HAP-1 (cell line): Measurements from ENCODE around the gene ALDH4A1.

ENCODE experiments used
- DNase-seq, 2 experiments: peaks; one replicate each; pipeline ENCODE4 v3.0.0-alpha.2; 2016 to 2020; ENCODE audit warnings: low spot score in 2 of 2
- H3K27me3 ChIP-seq: fragments of 250-450 bp; sonication (Bioruptor Pico); 2 replicates; pipeline ENCODE4 v1.5.1; 2020; ENCODE audit warnings: low read depth, mild to moderate bottlenecking, moderate library complexity
- H3K36me3 ChIP-seq: fragments of 250-450 bp; sonication (Bioruptor Pico); replicated peaks from 2 replicates; pipeline ENCODE4 v1.5.1; 2020; ENCODE audit warnings: mild to moderate bottlenecking
- H3K4me1 ChIP-seq: fragments of 250-450 bp; sonication (Bioruptor Pico); 2 replicates; pipeline ENCODE4 v1.5.1; 2020; ENCODE audit warnings: mild to moderate bottlenecking
- H3K4me3 ChIP-seq: fragments of 250-450 bp; sonication (Bioruptor Pico); 2 replicates; pipeline ENCODE4 v1.5.1; 2020; ENCODE audit warnings: mild to moderate bottlenecking, moderate library complexity
- H3K9me3 ChIP-seq: fragments of 250-450 bp; sonication (Bioruptor Pico); 2 replicates; pipeline ENCODE4 v1.5.1; 2020; ENCODE audit warnings: mild to moderate bottlenecking, moderate library complexity
- in situ Hi-C: fragments of 300-500 bp; cut with MboI; formaldehyde crosslinking; loops from 3 replicates; pipeline ENCODE4 v1.14.3; 2020; ENCODE audit warnings: low sequenced_read_pairs, inconsistent platforms, mixed read lengths

Gene ALDH4A1

DNA sequence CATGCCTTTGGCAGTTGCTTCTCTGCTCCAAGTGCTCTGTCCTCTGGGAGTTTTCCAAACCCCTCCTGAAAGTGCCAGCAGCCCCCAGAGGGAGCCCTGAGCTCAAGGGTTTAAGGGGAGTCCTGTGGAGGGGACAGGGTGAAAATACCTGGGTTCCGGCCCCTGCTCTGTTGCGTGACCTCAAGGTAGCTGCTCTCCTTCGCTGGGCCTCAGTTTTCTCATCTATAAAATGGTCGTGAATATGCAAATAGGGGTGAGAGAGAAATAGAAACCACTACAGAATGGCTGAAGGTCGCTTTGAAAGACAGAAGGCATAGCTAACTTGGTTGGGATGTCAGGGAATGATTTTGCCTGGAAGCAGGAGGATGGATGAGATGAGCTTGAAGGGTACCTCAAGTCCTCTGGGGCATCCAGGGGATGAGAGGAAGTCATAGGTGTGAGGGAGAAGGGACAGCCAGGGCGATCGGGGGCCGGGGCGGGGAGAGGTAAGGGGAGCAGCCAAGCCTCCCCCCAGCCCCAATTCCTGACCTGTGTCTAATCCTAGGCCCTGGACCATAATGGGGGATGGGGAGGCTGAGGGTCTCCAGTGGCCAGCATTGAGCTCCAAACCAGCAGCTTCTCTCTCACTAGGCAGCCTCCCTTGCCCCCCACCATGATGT is 41.7 kb upstream of the ALDH4A1 start:
- H3K9me3 ChIP-seq, result no peaks in the 10 kb centered on the region
- DNase-seq, result no peak
- in situ Hi-C loops, result no loop called here
- peaks cover 9% of the 10 kb centered on the region for H3K4me1 ChIP-seq
- H3K27me3 ChIP-seq, result no peaks in the 10 kb centered on the region
- H3K4me3 ChIP-seq, result no peak overlapping the region
- no peaks in the 10 kb centered on the region for H3K36me3 ChIP-seq

DNA sequence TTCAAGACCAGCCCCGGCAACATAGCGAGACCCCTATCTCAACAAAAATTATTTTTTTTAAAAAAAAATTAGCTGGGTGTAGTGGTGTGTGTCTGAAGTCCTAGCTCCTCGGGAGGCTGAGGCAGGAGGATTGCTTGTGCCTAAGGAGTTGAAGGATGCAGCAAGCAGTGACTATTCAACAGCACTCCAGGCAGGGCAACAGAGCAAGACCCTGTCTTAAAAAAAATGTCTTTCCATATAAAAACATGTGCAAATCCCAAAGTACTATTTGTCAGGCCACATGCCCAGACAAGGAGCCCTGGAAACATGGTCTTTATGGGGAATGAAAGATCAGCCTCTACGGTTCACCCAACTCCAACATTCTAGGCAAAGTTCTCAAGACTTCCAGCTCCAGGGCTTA is 40.8 kb upstream of the ALDH4A1 start:
- peaks cover 9% of the 10 kb centered on the region for H3K4me1 ChIP-seq
- H3K27me3 ChIP-seq, result no peaks in the 10 kb centered on the region
- no peak overlapping the region for H3K4me3 ChIP-seq
- no peaks in the 10 kb centered on the region for H3K9me3 ChIP-seq
- no peak for DNase-seq
- in situ Hi-C loops, result no loop called here
- no peaks in the 10 kb centered on the region for H3K36me3 ChIP-seq

DNA sequence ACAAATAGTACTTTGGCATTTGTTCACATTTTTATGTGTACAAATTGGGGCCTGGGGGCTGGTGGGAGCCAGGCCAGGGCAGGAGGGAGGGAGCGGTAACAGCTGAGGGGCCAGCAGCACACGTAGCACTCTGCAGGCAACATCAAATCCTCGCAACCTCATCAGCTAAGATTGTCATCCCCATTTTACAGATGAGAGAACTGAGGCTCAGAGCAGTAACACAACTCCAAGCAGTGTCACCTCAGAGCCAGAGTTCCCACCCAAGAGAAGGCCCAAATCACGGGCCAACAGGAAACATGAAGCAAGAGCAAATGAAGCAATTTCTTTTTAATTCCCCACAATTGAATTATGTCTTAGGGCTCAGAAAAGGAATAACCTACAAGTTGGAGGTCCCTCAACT is 40.0 kb upstream of the ALDH4A1 start:
- no peaks in the 10 kb centered on the region for H3K9me3 ChIP-seq

DNA sequence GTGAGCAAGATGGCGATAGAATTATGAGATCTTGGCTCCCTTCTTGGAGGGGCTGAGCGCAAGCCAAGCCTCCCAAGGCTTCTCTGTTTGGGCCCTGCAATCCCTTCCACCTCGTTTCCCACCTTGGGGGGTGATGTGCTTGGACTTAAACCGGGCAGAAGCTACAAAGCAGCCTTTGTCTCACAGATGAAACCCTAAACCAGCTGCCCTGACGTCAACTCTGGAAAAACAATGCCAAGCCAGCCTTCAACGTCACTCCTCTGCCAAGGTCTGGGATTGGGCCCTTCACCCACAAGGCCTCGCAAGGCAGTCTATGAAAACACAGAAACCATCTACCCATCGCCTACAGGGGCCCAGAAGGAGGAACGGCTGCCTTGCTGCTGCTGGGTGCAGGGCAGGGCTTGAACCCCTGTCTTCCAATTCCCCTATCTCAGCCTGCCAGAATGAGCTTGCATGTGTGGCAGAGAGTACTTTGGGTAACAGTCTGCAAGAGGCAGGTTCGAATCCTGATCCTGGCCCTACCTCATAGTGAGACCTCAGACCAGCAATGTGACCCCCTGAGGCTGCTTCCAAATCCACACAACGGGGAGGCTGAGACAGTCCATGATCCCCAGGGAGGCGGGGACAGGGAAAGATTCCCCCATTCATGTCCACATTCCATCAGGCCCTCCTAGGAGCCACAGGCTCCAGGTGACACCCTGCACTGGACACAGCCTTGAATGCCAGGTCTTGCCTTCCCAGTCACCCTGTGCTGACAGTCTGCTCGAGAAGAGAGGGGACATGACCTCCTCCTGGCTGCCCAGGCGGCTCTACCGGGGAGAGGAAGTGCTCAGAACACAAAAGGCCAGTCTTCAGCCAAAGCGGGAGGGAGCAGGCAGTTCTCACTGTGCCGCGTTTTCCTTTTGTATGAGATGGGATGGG is 39.1 kb upstream of the ALDH4A1 start:
- H3K27me3 ChIP-seq, result no peaks in the 10 kb centered on the region
- no peaks in the 10 kb centered on the region for H3K9me3 ChIP-seq
- in situ Hi-C loops, result no loop called here
- no peak overlapping the region for H3K4me3 ChIP-seq
- peak in 1 of 2 experiments; percentile 39 for DNase-seq
- peaks cover 9% of the 10 kb centered on the region for H3K4me1 ChIP-seq
- no peaks in the 10 kb centered on the region for H3K36me3 ChIP-seq

More for the DNA sequence above, 40.0 kb upstream of the ALDH4A1 start:
- no peaks in the 10 kb centered on the region for H3K36me3 ChIP-seq
- in situ Hi-C loops, result no loop called here
- no peak for DNase-seq
- H3K4me3 ChIP-seq, result no peak overlapping the region
- peaks cover 9% of the 10 kb centered on the region for H3K4me1 ChIP-seq
- H3K27me3 ChIP-seq, result no peaks in the 10 kb centered on the region

DNA sequence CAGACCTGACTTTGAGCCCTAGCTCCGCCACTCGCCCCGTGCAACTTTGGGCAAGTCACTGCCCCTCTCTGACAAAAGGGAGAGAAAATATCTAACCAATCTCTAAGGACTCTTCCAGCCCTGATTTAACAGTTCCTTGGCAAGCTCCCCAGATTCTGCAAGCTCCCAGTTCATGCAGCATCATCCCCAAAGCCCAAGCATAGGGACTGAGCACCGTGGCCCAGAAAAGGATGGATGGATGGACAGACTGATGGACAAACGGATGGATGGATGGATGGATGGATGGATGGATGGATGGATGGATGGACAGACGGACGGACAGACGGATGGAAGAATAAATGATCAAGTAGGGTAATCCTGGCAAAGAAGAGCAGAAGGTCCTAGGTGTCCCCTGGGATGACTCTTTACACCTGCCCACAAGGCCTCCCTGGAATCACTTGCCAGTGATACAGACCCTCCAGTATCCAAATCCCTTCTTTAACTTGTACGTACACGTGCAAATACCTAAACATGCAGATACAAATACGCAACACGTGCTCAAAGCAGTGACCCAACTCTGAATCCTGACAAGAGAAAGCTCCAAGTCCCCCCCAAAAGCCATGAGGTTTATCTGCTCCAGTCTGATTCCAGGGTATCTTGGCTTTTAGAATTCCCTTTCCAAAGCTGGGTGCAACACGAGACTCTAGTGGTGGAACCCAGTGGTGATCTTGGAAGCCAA is 38.1 kb upstream of the ALDH4A1 start:
- in situ Hi-C loops, result no loop called here
- Histone ChIP-seq H3K27me3 (no peaks in the 10 kb centered on the region), H3K4me1 (peaks cover 9% of the 10 kb centered on the region), H3K4me3 (no peak overlapping the region), H3K9me3 (no peaks in the 10 kb centered on the region), H3K36me3 (no peaks in the 10 kb centered on the region)
- DNase-seq, result no peak

DNA sequence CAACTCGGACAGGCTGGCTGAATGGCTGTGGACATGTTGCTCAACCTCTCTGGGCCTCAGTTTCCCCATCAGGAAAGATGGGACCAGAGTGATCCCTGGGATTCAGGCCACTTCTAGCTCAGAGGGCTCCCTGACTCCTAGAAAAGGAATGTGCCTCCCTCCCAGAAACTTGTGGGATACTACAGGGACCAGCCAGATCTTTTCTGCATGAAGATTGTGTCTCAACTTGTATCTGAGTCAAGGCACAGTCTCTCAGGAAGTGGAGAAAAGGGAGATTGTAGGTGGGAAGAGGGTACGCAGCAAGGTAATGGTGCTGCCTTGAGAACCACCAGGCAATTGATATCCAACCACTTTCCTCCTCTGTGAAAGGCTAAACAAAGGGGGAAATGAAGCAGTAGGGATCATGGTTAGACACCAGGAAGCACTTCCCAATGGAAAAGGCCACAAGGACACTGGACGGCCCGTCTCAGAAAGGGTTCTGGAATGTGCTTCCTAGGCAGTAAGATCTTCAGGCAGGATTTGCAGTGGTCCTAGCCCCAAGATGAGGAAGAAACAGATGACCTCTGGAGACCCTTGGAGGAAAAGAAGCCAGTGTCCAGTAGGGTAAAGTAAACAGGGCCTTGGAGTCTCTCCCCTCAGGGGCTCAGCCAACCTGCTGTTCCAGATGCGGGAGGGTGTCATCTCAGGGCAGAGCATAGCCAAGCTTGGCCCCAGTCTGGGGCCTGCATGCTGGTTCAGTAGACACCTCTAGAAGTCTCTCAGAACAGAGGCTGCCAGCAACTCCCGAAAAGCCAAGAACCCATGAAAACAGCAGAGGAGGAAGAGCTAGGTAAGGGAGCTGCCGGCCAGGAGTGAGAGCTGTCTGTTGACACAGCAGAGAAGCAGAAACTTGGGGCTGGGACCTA is 37.3 kb upstream of the ALDH4A1 start:
- DNase-seq, result no peak
- no peak overlapping the region for H3K4me3 ChIP-seq
- no peaks in the 10 kb centered on the region for H3K27me3 ChIP-seq
- in situ Hi-C loops, result no loop called here
- no peaks in the 10 kb centered on the region for H3K36me3 ChIP-seq
- H3K9me3 ChIP-seq, result no peaks in the 10 kb centered on the region
- peaks cover 9% of the 10 kb centered on the region for H3K4me1 ChIP-seq

DNA sequence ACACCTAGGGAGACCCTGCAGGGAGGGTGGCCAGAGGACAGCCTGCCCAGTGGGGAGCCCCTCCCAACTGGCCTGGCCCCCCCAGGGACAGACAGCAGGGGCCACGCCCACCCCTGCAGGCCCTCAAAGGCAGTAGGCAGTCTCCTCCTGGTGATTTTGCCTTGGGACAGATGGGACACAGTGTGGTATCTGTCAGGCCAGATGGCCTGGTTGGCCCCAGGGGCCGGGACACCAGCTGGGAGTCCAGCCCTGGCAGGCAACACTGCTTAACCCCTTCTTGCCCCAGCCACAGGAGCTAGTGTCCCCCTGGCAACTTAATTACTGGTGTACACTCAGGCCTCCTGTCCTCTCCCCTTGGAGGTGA is 36.3 kb upstream of the ALDH4A1 start:
- Histone ChIP-seq H3K4me1 (peaks cover 9% of the 10 kb centered on the region), H3K9me3 (no peaks in the 10 kb centered on the region), H3K27me3 (no peaks in the 10 kb centered on the region), H3K36me3 (no peaks in the 10 kb centered on the region), H3K4me3 (no peak overlapping the region)
- DNase-seq, result no peak
- in situ Hi-C loops, result no loop called here

DNA sequence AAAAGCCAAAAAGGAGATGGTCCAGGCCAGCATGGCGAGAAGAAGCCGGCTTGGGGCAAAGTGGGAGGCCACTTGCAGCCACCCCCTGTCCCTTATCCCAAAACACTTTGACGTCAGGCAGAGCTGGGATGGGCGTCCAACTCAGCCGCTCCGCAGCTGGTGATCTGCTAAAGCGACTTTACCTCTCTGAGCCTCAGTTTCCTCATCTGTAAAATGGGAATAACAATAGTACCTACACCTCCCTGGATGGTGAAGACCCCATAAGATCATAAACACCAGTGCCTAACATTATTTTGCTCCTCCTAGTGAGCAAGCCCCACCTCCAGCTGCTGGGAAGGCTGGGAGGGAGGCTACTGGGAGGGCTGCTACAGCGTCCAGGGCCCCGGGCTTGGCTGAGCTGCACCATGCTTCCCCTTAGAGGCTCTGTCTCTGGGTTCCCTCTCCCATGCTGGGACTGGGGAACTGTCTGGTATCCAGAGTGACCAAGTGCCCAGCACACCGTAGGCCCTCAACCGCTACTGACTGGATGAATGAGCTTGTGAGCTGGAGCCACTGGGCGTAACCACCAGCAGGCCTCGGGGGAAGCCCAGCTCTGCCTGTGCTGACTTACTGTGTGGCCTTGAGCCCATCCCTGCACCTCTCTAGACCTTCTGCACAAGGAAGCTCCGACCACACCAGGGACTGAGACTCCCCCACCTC is 35.8 kb upstream of the ALDH4A1 start:
- in situ Hi-C loops, result no loop called here
- Histone ChIP-seq H3K27me3 (no peaks in the 10 kb centered on the region), H3K36me3 (no peaks in the 10 kb centered on the region), H3K9me3 (no peaks in the 10 kb centered on the region), H3K4me1 (peaks cover 9% of the 10 kb centered on the region), H3K4me3 (no peak overlapping the region)
- no peak for DNase-seq

DNA sequence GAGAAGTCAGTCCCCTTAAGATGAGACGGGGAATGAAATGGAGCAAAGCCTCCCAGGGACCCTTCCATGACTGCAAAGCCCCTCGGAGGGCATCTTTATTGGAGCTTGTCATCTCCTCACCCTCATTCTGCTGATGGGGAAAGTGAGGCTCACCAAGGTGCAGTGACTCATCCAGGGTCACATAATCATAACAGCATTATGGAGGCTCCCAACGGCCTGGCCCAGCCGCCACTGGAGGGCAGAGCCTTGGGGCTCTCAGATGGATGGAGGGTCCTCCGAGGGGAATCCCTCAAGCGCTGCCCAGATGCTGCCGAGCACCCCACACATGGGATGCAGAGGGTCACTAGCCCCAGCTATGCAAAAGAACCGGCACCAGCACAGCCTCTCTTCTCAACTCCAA is 35.2 kb upstream of the ALDH4A1 start:
- H3K4me1 ChIP-seq, result peaks cover 9% of the 10 kb centered on the region

DNA sequence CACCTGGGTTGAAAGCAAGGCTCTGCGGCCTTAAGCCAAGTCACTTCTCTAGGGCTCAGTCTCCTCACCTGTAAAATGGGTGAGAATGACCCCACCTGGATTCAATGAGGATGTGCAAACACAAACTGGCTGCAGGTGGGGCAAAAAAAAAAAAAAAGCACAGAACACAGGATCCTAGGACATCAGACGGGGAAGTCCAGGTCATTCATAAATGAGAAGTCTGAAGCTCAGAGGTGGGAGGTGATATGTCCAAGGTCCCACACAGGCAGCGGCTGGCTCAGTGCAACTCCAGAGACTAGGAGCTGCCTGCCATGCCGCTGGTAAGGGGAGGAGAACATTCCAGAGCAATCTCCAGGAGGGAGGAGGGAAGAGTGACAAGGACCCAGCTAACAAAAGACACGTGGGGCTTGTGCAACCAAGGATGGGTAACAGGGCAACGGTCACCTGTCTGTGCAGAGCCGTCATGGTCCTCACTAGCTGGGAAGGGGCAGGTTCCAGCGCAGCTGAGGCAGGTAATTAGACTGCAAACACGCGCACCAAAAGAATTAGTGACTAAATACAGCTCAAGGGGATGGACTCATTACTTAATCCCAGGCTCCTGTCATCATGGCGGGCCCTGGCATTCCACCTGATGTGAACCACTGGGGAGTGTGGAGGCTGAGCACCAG is 34.6 kb upstream of the ALDH4A1 start:
- no peak for DNase-seq
- no peak overlapping the region for H3K4me3 ChIP-seq

More for the DNA sequence above, 35.2 kb upstream of the ALDH4A1 start:
- DNase-seq, result no peak
- Histone ChIP-seq H3K9me3 (no peaks in the 10 kb centered on the region), H3K4me3 (no peak overlapping the region), H3K27me3 (no peaks in the 10 kb centered on the region), H3K36me3 (no peaks in the 10 kb centered on the region)
- in situ Hi-C loops, result no loop called here

DNA sequence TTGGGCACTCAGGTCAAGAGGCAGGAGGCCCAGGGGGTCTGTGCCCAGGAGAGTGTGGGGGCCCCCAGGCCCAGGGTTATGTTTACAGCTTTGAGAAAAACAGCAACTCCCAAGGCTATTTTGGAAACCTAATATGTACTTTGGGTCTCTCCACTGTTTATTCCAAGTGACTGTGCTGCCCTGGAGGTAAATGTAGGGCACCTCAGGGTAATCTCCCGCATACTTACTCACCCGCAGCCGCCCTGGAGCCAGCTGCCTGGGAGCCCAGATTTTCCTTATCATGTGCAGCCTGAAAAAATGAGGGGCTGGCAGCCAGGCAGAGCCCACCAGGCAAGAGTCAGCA is 34.1 kb upstream of the ALDH4A1 start:
- no peaks in the 10 kb centered on the region for H3K36me3 ChIP-seq
- H3K27me3 ChIP-seq, result no peaks in the 10 kb centered on the region
- H3K9me3 ChIP-seq, result no peaks in the 10 kb centered on the region
- no peak for DNase-seq
- peaks cover 7% of the 10 kb centered on the region for H3K4me1 ChIP-seq
- no peak overlapping the region for H3K4me3 ChIP-seq
- in situ Hi-C loops, result no loop called here

More for the DNA sequence above, 34.6 kb upstream of the ALDH4A1 start:
- Histone ChIP-seq H3K4me1 (peaks cover 9% of the 10 kb centered on the region), H3K27me3 (no peaks in the 10 kb centered on the region), H3K36me3 (no peaks in the 10 kb centered on the region), H3K9me3 (no peaks in the 10 kb centered on the region)
- in situ Hi-C loops, result no loop called here

DNA sequence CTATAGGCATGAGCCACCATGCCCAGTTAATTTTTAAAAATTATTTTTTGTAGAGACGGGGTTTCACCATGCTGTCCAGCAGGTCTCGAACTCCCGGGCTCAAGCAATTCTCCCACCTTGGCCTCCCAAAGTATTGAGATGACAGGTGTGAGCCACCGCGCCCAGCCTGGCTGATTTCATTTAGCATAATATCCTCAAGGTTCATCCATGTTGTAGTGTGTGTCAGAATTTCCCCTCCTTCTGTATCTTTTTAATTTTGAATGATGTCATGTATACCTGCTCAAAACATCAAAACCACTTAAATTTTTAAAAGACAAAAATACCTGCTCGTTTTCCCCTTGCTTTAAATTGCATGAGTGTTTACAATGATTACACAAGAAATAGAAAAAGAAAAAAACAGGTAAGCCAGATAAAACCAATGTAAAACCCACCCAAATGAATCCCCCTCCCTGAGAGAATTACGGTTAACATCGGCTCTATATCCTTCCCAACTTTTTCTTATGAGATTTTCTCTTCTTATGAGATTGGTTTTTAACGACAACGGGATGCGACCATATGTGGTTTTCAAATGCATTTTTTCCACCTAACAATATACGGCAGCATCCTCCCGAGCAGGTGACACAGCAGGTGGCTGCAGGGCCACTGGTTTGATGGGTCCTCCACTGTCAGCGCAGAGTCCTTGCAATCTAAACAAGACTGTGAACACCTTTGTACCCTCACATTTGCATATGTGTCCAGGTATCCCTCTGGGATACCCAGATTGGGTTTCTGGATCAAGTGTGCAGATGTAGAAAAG is 32.0 kb upstream of the ALDH4A1 start:
- H3K4me3 ChIP-seq, result no peak overlapping the region
- no peak for DNase-seq
- H3K4me1 ChIP-seq, result no peaks in the 10 kb centered on the region
- no peaks in the 10 kb centered on the region for H3K9me3 ChIP-seq
- in situ Hi-C loops, result no loop called here
- no peaks in the 10 kb centered on the region for H3K36me3 ChIP-seq
- H3K27me3 ChIP-seq, result no peaks in the 10 kb centered on the region
